Measurements from ENCODE around the gene RHCG.
A peak's percentile ranks its signal among the peaks of the same experiment; 100 is the strongest.
"Not testable (repeated sequence)": the region's sequence is repeated elsewhere in the genome, so short reads cannot be mapped to it uniquely, and the experiment has no call there.

Gene RHCG

DNA sequence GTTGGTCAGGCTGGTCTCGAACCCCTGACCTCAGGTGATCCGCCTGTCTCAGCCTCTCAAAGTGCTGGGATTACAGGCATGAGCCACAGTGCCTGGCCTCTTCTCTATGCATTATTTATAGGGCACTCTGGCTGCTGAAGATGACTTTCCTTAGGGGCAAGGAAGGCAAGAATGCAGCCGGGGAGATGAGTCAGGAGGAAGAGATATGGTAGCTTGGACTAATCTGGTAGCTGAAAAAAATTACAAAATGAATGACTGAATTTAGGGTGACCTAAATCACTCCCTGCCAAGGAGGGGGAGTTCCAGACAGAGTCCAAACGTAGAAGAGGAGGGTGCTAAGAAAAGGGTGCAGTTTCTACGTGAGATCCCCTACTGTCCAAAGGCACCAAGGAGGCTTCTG lies 14.2 kb downstream of the RHCG start:
- FAIRE-seq = no peak
- no peak for DNase-seq (ENCODE audit: extremely low spot score, insufficient read length, low read depth)

DNA sequence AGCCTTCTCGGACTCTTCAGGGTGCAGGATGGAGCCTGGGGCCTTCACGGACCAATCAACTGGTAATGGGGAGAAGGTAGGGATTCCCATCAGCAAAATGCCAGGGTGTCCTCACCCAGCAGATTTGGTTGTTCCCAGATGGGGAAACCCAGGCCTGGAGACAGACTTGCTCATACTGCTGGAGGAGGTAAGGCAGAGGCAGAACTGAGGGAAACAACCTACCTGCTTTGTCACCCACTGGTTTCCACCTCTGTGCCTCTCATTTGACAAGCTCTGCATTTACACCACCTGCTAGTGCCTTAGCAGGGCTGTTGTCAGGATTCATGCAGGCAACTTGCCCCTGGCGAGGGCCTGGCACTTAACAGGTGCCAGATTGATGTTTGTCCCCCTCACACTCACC lies 15.9 kb downstream of the RHCG start:
- DNase-seq (ENCODE audit: extremely low spot score, insufficient read length, low read depth) = no peak
- FAIRE-seq = no peak

DNA sequence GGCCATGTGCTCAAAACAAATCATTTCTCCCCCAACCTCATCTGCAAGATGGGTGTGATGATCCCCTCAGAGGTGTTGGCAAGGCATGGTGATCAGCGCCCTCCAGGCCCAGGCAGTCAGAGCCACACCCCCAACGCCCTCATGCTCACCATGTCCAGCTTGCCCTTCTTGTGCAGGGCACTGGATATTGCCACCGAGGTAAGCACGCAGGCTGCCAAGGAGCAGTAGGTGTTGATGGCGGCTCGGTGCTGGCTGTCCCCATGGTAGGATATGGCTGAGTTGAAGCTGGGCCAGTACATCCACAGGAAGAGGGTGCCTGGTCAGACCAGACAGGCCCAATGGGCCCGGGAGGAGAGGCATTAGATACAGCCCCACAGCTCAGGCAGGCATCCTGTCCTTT lies 17.2 kb downstream of the RHCG start:
- DNase-seq (ENCODE audit: extremely low spot score, insufficient read length, low read depth) (no peak), FAIRE-seq (no peak)

DNA sequence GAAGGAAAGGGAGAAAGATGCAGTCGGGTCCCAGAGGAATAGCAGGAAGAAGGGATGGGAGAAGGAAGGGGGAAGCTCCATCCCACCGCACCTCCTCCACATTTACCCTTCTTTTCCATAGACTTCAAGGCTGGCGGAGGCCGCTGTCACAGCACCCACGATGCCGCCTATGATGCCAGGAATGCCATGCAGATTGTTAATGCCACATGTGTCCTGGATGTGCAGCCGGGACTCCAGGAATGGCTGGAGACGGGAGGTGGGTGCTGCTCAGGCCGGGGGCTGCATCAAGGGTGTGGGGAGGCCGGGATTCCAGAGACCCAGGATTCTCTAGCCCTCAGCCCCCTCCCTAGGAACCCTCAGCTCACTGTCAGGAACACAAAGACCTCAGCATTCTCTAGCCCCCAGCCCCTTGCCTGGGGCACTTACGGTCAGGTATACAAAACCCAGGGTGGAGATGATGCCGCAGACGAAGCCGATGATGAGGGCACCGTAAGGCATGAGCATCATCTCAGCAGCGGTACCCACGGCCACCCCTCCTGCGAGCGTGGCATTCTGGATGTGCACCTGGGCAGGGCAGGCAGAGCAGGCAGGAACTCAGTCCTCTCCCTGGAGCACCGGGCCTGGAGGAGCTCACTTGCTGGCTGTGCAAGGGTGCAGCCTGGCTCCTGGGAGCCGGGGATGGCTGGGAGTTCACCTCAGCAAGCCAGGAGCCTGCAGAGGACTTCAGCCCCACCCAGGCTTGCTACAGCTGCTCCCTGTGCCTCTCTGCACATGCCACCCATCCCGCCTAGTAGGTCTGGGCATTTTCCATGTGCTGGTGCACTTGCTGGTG lies 18.8 kb downstream of the RHCG start:
- no peak for DNase-seq (ENCODE audit: extremely low spot score, insufficient read length, low read depth)
- no peak for FAIRE-seq

DNA sequence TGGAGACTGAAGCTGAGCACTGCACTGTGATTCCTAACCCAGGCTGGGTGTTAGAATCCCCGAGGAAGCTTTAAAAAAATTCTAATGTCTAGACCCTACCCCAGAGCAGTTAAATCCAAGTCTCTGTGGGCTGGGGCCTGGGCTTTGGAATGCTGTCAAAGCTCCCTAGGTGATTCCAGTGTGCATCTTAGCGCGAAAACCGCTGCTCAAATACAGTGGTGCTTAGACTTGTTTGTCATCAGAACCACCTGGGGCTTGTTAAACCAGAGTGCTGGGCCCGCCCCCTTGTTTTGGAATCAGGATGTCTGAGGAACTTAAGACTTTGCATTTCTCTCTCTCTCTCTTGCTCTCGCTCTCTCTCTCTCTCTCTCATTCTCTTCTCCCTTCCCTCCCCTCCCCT lies 20.7 kb downstream of the RHCG start:
- DNase-seq (ENCODE audit: extremely low spot score, insufficient read length, low read depth) = no peak
- FAIRE-seq = no peak

DNA sequence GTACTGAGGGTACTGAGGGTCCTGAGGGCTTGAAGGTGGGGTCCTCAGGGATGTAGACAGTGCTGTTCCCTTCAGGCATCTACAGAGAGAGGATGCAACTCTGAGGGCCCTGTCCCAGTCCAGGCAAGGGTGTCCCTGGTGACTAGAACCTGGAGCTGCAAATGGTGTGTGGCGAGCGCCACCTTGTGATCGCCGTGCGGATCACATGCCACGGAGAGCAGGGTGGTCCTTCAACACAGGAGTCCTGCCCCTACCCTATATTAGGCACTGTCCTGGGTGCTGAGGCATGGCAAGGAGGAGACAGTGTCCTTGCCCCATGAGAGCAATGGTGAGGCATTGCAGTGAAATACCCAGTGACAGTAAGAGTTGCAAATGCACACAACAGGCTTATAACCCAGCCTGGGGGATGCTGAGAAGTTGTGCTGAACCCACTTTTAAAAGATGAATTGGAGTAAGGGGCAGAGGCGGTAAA lies 23.6 kb downstream of the RHCG start:
- FAIRE-seq = peak; percentile 73
- DNase-seq (ENCODE audit: extremely low spot score, insufficient read length, low read depth) = peak; percentile 69

DNA sequence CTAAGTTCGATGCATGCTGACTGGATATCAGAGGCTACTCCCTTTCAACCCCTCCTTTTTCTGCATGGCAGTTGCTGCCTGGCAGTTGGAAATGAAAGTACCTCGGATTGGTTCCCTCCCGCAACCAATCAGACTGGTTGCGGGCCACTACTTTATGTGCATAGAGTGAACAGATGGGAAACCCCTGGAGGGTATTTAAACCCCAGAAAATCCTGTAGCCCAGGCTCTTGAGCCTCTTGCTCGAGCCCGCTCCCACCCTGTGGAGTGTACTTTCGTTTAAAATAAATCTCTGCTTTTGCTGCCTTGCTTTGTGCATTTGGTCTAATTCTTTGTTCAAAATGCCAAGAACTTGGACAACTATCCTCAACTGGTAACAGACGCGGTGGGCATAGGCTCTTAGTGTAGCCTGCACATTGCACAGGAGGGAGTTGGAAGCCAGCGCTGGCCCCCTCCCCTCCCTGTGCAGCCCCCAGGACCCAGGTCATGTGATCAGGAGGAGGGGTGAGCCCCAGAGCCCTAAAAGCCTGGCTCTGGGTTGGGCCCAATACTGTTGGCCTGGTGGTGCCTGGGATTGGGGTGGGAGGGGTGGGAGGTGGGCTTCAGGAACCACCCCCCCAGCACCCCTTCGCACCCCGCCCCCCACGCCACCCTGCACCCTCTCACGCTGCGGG lies 26.8 kb downstream of the RHCG start:
- no peak for FAIRE-seq
- DNase-seq (ENCODE audit: extremely low spot score, insufficient read length, low read depth) = no peak

DNA sequence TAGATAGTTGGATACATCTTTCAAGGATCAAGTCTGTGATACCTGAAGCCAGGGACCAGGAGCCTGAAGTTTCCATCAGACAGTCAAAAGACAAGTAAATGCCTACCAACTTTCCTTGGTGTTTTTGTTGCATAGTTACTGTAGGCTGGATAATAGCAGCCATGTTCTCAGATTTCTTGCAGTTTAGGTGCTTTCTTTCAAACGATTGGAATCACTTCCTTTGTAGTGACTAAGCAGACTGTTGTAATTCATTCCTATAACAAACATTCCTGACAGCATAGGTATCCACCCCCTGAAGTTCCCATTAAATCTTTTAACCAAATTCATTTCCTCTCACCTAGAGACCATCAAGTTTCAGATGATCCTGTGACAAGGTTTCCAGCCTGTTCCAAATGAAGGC lies 27.6 kb downstream of the RHCG start:
- not testable (repeated sequence) for FAIRE-seq; DNase-seq (ENCODE audit: extremely low spot score, insufficient read length, low read depth)

DNA sequence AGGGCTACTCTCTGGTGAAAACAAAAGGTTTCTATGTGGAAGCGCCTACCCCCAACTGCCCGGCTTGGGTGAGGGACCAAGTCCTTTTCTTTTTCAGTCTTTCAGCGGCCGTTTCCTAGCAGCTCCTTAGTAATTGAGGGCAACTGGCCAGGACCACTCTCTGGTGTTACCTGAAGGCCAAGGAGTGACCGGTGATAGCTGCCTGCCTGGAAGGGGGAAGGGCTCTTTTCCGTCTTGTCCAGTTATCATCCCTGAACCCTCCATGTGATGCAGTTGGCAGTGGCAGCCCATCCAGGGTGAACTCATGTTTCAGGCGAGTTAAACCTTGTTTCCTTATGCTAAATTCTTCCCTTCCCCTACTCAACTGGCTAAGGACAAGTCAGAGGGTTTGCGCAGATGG lies 33.3 kb downstream of the RHCG start:
- no peak for FAIRE-seq

DNA sequence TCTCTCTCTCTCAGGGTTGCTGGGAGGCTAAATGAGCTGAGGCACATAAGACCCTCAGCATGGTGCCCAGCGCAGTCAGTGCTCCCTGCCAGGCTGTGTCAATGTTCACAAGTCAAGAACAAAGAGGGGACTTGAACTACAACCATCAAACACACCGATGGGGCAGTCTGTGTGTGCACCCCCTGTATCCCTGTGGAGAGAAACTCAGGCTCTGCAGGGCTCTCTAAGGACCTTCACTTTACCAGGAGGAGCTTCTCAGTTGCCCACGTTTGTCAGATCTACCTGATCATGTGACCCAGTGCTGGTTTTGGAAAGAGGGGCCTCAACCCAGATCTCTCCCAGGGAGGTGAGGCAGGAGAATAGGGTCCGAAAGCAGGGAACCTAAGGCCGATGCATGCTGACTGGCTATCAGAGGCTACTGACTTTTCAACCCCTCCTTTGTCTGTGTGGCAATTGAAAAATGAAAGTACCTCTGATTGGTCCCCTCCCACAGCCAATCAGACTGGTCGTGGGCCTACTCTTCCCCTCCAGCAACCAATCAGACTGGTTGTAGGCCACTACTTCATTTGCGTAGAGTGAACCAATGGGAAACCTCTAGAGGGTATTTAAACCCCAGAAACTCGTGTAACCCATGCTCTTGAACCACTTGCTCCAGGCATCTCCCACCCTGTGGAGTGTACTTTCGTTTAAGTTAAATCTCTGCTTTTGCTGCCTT lies 34.0 kb downstream of the RHCG start:
- FAIRE-seq = no peak
- DNase-seq (ENCODE audit: extremely low spot score, insufficient read length, low read depth) = no peak

More for the DNA sequence above, 33.3 kb downstream of the RHCG start:
- DNase-seq (ENCODE audit: extremely low spot score, insufficient read length, low read depth) = no peak

DNA sequence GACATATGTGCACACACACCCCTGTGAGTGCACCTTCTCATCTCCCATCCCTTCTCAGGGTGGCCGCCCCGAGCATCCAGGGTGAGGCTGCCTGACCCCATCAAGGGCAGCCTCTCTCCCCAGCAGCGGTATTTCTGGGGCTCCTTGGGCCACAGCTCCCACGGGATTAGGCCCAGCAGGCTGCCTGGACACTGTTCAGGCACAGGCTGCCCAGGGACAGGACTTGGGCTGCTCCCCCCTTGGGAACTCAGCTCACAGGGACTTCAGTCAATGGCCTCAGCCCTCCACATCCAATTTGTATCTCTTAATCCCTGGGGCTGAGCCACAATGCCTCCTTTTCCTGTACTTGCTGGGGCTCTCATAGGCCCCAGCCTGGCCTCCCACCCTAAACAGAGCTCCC lies 35.0 kb downstream of the RHCG start:
- DNase-seq (ENCODE audit: extremely low spot score, insufficient read length, low read depth) (no peak), FAIRE-seq (no peak)

DNA sequence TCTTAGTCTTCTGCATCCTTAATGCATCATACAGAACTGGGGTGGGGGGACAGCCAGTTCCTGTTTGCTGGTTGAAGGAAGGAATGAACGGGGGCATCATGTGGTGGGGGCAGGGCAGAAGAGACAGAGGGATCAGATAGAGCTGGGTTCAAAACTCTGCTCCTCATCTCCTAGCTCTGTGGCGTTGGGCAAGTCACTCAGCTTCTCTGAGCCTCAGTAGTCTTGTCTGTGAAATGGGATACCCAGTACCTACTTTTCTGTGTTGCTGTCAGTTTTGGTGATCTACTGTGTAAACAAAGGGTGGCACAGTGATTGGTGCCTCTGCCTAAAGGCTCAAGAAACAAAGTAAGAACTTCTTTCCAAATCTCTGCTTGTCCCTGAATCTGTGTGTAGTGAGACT lies 36.3 kb downstream of the RHCG start:
- FAIRE-seq = no peak
- DNase-seq (ENCODE audit: extremely low spot score, insufficient read length, low read depth) = no peak

DNA sequence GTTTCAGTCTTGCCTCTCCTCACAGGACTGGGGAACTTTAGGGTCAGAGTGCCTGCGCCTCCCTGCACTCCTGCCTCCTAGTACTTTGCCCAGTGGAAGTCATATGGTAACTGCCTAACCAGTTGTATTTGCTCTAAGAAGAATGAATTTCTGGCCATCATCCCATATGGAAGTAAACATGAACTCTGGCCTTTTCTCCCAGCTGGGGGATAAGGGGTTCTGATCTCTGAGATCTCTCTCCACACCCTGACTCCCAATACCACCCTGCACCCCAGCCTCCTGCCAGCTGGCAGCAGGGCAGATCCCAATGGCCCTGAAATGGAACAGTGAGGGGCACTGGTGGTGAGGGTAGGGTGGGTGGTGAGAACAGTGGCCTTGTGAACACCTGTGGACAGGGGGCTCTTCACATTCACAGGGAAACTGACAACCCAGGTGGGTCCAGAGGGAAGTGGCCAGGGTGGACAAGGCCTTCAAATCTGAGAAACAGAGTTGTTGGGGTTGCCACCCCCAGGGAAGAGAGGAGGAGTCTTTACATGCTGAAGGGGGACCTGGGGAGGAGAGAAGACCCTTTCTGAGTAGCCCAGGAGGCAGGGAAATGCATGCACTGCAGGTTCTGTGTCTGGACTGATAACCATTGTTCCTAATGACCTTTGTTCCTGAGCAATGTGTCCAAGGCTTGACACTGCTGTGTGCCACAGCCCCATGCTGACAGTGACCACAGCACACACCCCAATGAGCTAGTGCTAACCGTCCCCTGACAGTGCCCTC lies 36.9 kb downstream of the RHCG start:
- no peak for DNase-seq (ENCODE audit: extremely low spot score, insufficient read length, low read depth)
- no peak for FAIRE-seq

DNA sequence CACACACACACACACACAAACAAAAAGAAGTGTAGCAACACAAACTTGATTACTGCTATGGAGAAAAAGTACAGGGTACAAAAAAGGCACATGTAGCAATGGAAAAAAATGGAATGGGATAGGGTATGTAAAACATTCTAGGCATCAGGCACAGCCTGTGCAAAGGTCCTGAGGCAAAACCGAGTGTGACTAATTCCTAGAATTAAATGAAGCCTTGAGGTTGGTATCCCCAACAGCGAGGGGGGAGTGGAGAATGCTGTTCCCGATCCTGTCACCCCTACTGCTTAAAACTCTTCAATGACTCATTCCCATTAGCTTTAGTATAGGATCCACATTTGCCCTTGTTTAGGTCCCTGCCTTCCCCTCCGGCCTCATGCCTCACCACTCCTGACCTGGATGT lies 37.9 kb downstream of the RHCG start:
- FAIRE-seq (no peak), DNase-seq (ENCODE audit: extremely low spot score, insufficient read length, low read depth) (no peak)

DNA sequence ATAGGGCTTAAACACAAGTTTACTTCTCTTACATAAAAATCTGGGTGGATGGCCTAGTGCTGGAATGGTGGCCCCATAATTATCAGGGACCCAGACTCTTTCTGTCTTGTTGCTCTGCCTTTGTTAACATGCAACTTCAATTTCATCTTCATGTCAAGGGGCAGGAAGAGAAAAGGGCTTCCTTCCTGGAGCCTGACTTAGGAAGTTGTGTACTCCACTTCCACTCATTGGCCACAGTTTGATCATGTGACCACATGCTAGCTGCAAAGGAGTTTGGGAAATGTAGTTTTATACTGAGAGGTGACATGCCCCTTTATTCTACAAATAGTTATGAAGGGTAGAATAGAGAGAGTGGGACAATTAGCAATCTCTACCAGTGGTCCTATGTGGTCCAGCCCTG lies 39.3 kb downstream of the RHCG start:
- FAIRE-seq (peak; percentile 73), DNase-seq (ENCODE audit: extremely low spot score, insufficient read length, low read depth) (no peak)

DNA sequence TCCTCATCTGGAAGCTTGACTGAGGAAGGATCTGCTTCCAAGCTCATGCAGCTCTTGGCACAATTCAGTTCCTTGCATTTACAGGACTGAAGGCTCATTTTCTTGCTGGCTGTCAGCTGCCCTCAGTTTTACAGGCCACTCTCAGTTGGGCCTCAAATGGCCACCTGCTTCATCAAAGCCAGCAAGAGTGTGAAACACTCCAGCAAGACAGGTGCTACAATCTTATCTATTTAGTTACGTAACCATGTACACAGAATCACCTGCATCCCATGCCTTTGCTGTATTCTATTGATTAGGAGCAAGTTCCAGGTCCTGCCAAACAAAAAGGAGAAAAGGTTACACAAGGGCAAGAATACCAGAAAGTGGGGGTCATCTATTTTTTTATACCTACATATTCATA lies 40.8 kb downstream of the RHCG start:
- no peak for DNase-seq (ENCODE audit: extremely low spot score, insufficient read length, low read depth)
- no peak for FAIRE-seq

DNA sequence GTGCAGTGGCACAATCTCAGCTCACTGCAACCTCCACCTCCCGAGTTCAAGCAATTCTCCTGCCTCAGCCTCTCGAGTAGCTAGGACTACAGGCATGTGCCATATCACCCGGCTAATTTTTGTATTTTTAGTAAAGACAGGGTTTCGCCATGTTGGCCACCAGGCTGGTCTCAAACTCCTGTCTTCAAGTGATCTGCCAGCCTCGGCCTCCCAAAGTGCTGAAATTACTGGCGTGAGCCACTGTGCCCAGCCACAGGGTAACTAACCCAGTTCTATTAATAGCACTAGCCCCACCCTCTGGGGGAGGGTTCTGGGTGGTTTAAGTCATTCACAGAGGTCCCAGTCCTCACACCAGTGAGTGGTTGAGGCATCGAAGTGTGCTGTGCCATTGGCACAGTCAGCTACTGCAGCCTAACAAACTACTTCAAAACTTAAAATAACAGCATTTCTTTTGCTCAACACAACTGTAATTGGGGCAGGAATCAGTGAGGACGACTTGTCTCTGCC lies 44.0 kb downstream of the RHCG start:
- no peak for DNase-seq (ENCODE audit: extremely low spot score, insufficient read length, low read depth)
- FAIRE-seq = no peak

DNA sequence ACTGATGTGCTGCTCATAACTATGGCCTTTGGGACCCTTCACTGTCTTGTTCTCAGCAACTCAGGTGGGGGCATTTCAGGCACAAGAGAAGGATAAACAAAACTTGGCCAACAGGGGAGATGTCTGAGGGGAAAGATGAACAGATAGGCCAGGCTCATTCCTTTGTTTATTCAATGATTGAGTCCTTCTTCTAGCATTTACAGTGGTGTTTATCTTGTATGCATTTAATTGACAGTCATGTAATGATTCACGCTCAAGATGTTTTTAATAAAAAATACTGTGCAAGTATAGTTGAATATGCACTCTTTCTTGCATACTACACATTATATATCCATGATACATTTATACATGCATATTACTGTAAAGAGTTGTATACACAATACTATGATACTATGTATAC lies 44.5 kb downstream of the RHCG start:
- DNase-seq (ENCODE audit: extremely low spot score, insufficient read length, low read depth) = no peak
- FAIRE-seq = no peak

DNA sequence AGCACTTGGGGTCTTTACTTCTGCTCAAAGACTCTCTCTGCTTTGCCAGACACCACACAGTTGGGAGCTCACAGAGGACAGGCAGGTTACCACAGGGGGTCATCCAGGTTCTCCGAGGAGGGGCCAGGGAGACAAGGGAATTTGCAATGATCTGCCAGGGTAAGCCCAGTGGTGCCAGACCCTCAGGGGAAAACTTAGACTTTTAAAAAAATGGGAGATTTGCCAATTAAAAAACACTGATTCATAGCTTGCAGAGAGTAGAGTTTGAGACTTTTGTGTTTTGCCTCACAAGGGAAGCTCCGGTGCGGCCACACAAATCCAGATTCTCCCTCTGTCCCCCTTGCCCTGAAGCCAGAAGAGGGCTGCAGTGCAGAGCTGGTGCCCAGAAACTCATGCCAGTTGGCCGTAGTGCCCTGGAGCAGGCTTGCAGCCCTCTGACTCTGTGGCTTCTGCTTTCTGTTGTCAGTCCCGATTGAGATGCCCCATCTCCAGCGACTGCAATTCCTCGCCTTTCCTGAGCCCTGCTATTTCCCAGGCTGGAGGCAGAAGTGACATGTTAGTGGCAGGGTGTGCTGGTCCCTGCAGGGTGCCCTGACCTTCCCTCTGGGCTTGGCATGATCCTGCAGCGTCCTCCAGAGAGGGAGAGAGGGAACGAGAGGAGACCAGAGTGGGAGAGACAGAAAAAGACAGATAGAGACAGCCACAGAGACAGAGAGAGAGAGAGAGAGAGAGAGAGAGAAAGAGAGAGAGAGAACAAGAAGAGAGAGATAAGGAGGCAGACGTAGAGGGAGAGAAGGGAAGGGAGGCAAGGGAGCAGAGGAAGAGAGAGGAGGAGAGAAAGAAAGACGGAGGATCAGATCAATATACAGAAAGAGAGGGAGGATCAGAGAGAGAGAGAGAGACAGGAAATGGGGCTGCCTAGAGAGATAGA lies 46.0 kb downstream of the RHCG start:
- DNase-seq (ENCODE audit: extremely low spot score, insufficient read length, low read depth) (no peak), FAIRE-seq (no peak)
